SJSA1 (cell line): ENCODE results near the gene AFP. TPM values are rescaled to one million over a fixed set of nuclear protein-coding genes. Genes with fewer than 3 reads are reported as not detected.
"Not testable (repeated sequence)": the region's sequence is repeated elsewhere in the genome, so short reads cannot be mapped to it uniquely, and the experiment has no call there.

ENCODE experiments used
- DNase-seq, 2 experiments: peaks; one replicate each; pipeline ENCODE4 v3.0.0-alpha.2; 2015 to 2020; ENCODE audit warnings: low spot score in 2 of 2, low read depth in 1 of 2
- H3K27ac ChIP-seq: fragments of 250-450 bp; sonication (Bioruptor Pico); 2 replicates; pipeline ENCODE4 v1.5.1; 2020; ENCODE audit warnings: mild to moderate bottlenecking, moderate library complexity
- H3K27me3 ChIP-seq: fragments of 250-450 bp; sonication (Bioruptor Pico); replicated peaks from 2 replicates; pipeline ENCODE4 v1.5.1; 2020; ENCODE audit warnings: mild to moderate bottlenecking, moderate library complexity
- H3K36me3 ChIP-seq: fragments of 250-450 bp; sonication (Bioruptor Pico); 2 replicates; pipeline ENCODE4 v1.5.1; 2020; ENCODE audit warnings: mild to moderate bottlenecking
- H3K4me1 ChIP-seq: fragments of 250-450 bp; sonication (Bioruptor Pico); replicated peaks from 2 replicates; pipeline ENCODE4 v1.6.1; 2021; ENCODE audit warnings: mild to moderate bottlenecking
- H3K4me3 ChIP-seq: fragments of 250-450 bp; sonication (Bioruptor Pico); 2 replicates; pipeline ENCODE4 v1.5.1; 2020; ENCODE audit warnings: mild to moderate bottlenecking
- H3K9me3 ChIP-seq: fragments of 250-450 bp; sonication (Bioruptor Pico); replicated peaks from 2 replicates; pipeline ENCODE4 v1.5.1; 2020; ENCODE audit warnings: mild to moderate bottlenecking
- total RNA-seq: library from RNA; depleted of rRNA; stranded (reverse); fragments of >200 nt; shearing (Covaris generic); gene quantifications from 2 replicates; pipeline ENCODE4 v1.2.3, GENCODE V29; 2014; rRNA removed

The AFP gene
- total RNA-seq, result 0.74 TPM in 1 of 2 replicates, not detected in the other

- Histone ChIP-seq H3K27me3 (peaks cover 9% of the 10 kb centered on the region; the same call in 1 of the 2 replicates), H3K9me3 (no peaks in the 10 kb centered on the region), H3K27ac (no peak within 1 kb of the TSS), H3K4me3 (no peak within 1 kb of the TSS), H3K4me1 (no peaks in the 10 kb centered on the region), H3K36me3 (no peaks in the 10 kb centered on the region)
- DNase-seq, result no peak
Observed at GRCh38 chr4:73435984-73436383, at the start of gene AFP. AFP (plus strand) TSS chr4:73436221; CDS start chr4:73436263, 42 bp downstream.

- H3K9me3 ChIP-seq, result no peaks in the 10 kb centered on the region
- no peak overlapping the region for H3K4me3 ChIP-seq
- no peaks in the 10 kb centered on the region for H3K4me1 ChIP-seq
- no peak for DNase-seq
- no peak overlapping the region for H3K27ac ChIP-seq
- no peaks in the 10 kb centered on the region for H3K27me3 ChIP-seq
- no peaks in the 10 kb centered on the region for H3K36me3 ChIP-seq
Observed at GRCh38 chr4:73387552-73387951, 48.5 kb upstream of the AFP start.

DNA sequence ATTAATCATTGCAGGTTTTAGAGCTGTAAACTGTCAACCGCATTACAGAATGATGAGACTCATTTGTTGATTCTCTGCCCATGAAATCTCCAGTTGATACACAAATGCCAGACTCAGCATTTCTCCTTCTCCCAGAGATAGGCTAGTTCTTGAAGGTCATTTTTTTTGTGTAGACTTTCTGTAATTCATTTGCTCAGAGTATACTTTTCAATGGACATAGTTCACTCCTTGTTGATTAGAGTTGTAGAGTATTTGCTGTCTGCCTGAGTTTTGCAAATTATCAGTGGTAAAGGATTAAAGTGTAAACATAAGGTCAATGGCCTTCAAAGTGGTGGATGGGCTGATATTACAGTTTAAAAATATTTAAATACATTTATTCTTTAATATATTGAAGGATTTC lies 47.1 kb upstream of the AFP start:
- Histone ChIP-seq H3K27me3 (no peaks in the 10 kb centered on the region), H3K27ac (no peak overlapping the region), H3K4me1 (no peaks in the 10 kb centered on the region), H3K36me3 (no peaks in the 10 kb centered on the region), H3K4me3 (no peak overlapping the region), H3K9me3 (no peaks in the 10 kb centered on the region)
- no peak for DNase-seq

- H3K27ac ChIP-seq, H3K4me3 ChIP-seq, H3K36me3 ChIP-seq, H3K4me1 ChIP-seq, DNase-seq, H3K27me3 ChIP-seq, H3K9me3 ChIP-seq: not testable (repeated sequence)
Observed at GRCh38 chr4:73389663-73390062, 46.4 kb upstream of the AFP start.

GRCh38 chr4:73391774-73392173 lies 44.2 kb upstream of the AFP start:
- Histone ChIP-seq H3K36me3 (no peaks in the 10 kb centered on the region), H3K4me1 (no peaks in the 10 kb centered on the region), H3K27ac (no peak overlapping the region), H3K4me3 (no peak overlapping the region), H3K27me3 (0 out of 2 replicates have a peak, but pooled peaks cover 3% of the 10 kb centered on the region), H3K9me3 (no peaks in the 10 kb centered on the region)
- no peak for DNase-seq

GRCh38 chr4:73392936-73393335 lies 43.1 kb upstream of the AFP start:
- no peak overlapping the region for H3K4me3 ChIP-seq

GRCh38 chr4:73396304-73396703 lies 39.7 kb upstream of the AFP start:
- H3K36me3 ChIP-seq, result no peaks in the 10 kb centered on the region
- no peaks in the 10 kb centered on the region for H3K4me1 ChIP-seq
- H3K27me3 ChIP-seq, result peaks cover 3% of the 10 kb centered on the region; the same call in 1 of the 2 replicates
- no peaks in the 10 kb centered on the region for H3K9me3 ChIP-seq
- DNase-seq, result no peak
- H3K27ac ChIP-seq, result no peak overlapping the region
- no peak overlapping the region for H3K4me3 ChIP-seq

More at GRCh38 chr4:73392936-73393335, 43.1 kb upstream of the AFP start:
- Histone ChIP-seq H3K4me1 (no peaks in the 10 kb centered on the region), H3K27me3 (0 out of 2 replicates have a peak, but pooled peaks cover 3% of the 10 kb centered on the region), H3K27ac (no peak overlapping the region), H3K36me3 (no peaks in the 10 kb centered on the region), H3K9me3 (no peaks in the 10 kb centered on the region)
- DNase-seq, result no peak

DNA sequence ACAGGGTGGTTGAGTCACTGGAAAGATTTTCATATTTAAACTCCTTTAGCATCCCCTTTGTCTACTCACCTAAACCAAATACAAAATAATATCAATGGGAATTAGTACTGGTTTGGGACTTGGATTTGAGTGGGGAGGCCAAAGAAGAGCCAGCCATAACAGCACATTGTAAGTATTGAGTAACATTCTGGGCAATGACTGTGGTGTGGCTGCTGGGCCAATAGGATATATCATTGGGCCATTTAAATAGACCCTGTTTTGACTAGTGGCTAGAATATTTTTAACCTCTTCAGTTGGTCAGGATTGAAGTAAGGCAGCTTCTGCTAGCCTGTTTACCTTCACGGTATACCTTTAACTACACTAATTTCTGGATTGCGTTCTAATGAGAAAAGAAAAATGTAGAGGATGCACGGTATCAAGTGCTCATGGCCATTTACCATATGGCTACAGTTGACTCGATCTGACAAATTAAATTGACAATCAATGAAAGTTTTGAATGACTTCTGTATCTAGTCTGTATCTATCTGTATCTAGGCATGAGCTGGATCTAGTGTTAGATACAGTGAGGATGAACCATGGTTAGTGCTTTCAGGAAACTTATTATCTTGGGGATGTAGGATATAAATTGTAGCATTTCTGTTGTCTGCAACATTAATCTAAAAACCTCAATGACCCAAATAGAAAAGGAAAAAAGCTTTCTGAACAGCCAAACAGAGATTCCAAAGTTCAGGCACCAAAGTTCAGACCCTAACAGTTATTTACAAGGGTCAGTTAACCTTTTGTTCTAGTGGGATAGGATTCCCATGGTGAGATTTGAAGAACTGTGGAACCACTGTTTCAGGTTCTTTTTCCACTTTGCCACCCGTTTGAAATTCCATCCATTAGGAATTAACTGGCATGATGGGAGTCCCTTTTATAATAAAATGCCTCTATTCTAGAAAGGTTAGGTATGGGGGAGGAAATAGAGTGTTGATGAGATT lies 38.7 kb upstream of the AFP start:
- no peak for DNase-seq
- H3K4me1 ChIP-seq, result no peaks in the 10 kb centered on the region
- no peak overlapping the region for H3K27ac ChIP-seq
- no peaks in the 10 kb centered on the region for H3K9me3 ChIP-seq
- no peak overlapping the region for H3K4me3 ChIP-seq
- peaks cover 3% of the 10 kb centered on the region; the same call in 1 of the 2 replicates for H3K27me3 ChIP-seq
- H3K36me3 ChIP-seq, result no peaks in the 10 kb centered on the region

DNA sequence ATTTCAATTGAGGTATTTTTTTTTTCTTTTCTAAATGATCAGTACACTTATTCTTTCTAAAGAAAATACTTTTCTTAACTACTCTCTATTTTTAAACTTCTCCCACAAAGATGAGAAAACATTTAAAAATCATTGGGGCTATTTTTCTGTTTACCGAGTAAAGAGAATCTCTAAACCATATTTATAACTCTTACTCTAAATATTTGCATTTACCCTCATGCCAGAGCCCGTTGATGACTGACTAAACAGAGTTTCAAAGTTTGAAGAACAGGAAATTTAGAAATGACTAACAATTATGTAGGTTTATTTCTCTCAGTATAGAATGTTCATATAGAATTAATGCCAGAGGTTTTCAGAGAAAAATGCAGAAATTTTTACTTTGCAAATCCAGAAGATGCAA lies 34.6 kb upstream of the AFP start:
- Histone ChIP-seq H3K4me3 (no peak overlapping the region), H3K27ac (no peak overlapping the region), H3K4me1 (no peaks in the 10 kb centered on the region), H3K36me3 (no peaks in the 10 kb centered on the region), H3K9me3 (no peaks in the 10 kb centered on the region), H3K27me3 (no peaks in the 10 kb centered on the region; the same call in 1 of the 2 replicates)
- no peak for DNase-seq

GRCh38 chr4:73404042-73404441 lies 32.0 kb upstream of the AFP start, which contains the start of gene ALB:
ALB (plus strand) TSS chr4:73404287; CDS start chr4:73404328, 41 bp downstream.
- Histone ChIP-seq H3K27me3 (peaks cover 8% of the 10 kb centered on the region; the same call in 1 of the 2 replicates), H3K27ac (no peak within 1 kb of the TSS), H3K4me1 (no peaks in the 10 kb centered on the region), H3K36me3 (no peaks in the 10 kb centered on the region), H3K4me3 (no peak within 1 kb of the TSS), H3K9me3 (no peaks in the 10 kb centered on the region)
- no peak for DNase-seq

DNA sequence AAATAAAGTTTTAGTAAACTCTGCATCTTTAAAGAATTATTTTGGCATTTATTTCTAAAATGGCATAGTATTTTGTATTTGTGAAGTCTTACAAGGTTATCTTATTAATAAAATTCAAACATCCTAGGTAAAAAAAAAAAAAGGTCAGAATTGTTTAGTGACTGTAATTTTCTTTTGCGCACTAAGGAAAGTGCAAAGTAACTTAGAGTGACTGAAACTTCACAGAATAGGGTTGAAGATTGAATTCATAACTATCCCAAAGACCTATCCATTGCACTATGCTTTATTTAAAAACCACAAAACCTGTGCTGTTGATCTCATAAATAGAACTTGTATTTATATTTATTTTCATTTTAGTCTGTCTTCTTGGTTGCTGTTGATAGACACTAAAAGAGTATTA lies 31.6 kb upstream of the AFP start:
- H3K4me1 ChIP-seq, result no peaks in the 10 kb centered on the region
- no peaks in the 10 kb centered on the region for H3K9me3 ChIP-seq
- H3K36me3 ChIP-seq, result no peaks in the 10 kb centered on the region
- H3K27ac ChIP-seq, result no peak overlapping the region
- no peak overlapping the region for H3K4me3 ChIP-seq
- no peak for DNase-seq
- H3K27me3 ChIP-seq, result peaks cover 11% of the 10 kb centered on the region; the same call in 1 of the 2 replicates

DNA sequence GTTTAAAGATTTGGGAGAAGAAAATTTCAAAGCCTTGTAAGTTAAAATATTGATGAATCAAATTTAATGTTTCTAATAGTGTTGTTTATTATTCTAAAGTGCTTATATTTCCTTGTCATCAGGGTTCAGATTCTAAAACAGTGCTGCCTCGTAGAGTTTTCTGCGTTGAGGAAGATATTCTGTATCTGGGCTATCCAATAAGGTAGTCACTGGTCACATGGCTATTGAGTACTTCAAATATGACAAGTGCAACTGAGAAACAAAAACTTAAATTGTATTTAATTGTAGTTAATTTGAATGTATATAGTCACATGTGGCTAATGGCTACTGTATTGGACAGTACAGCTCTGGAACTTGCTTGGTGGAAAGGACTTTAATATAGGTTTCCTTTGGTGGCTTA lies 30.9 kb upstream of the AFP start:
- no peak overlapping the region for H3K4me3 ChIP-seq
- H3K27ac ChIP-seq, result no peak overlapping the region
- H3K9me3 ChIP-seq, result no peaks in the 10 kb centered on the region
- no peaks in the 10 kb centered on the region for H3K36me3 ChIP-seq
- no peaks in the 10 kb centered on the region for H3K4me1 ChIP-seq
- no peak for DNase-seq
- peaks cover 17% of the 10 kb centered on the region for H3K27me3 ChIP-seq

- Histone ChIP-seq H3K36me3 (no peaks in the 10 kb centered on the region), H3K27me3 (peaks cover 28% of the 10 kb centered on the region), H3K4me1 (no peaks in the 10 kb centered on the region), H3K27ac (no peak overlapping the region), H3K4me3 (no peak overlapping the region), H3K9me3 (no peaks in the 10 kb centered on the region)
- DNase-seq, result no peak
Observed at GRCh38 chr4:73406548-73406875, 29.5 kb upstream of the AFP start.

DNA sequence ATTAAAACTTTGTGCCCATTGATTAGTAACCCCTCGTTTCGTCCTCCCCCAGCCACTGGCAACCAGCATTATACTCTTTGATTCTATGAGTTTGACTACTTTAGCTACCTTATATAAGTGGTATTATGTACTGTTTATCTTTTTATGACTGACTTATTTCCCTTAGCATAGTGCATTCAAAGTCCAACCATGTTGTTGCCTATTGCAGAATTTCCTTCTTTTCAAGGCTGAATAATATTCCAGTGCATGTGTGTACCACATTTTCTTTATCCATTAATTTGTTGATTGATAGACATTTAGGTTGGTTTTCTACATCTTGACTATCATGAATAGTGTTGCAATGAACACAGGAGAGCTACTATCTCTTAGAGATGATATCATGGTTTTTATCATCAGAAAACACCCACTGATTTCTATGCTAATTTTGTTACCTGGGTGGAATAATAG lies 28.8 kb upstream of the AFP start:
- H3K9me3 ChIP-seq, result no peaks in the 10 kb centered on the region
- no peaks in the 10 kb centered on the region for H3K4me1 ChIP-seq
- DNase-seq, result no peak

More for the DNA sequence above, 28.8 kb upstream of the AFP start:
- H3K36me3 ChIP-seq, result no peaks in the 10 kb centered on the region
- peaks cover 28% of the 10 kb centered on the region for H3K27me3 ChIP-seq
- no peak overlapping the region for H3K4me3 ChIP-seq
- no peak overlapping the region for H3K27ac ChIP-seq
